Heart left ventricle (tissue), 16 donors: Measurements from ENCODE around the gene SLC5A6. TPM values are rescaled to one million over a fixed set of nuclear protein-coding genes. Genes with fewer than 3 reads are reported as not detected.

Experiments used
- ATAC-seq, 4 donors: fragments of 200-7000 bp; cut with Tn5 transposase; one replicate each; pipeline ENCODE4 v1.9.1; 2020 to 2022; ENCODE audit warnings: moderate library complexity in 4 of 4, mild to moderate bottlenecking in 3 of 4, moderate number of reproducible peaks in 1 of 4
- DNase-seq, 5 donors: peaks; one replicate each; pipeline ENCODE4 v3.0.0-alpha.2; 2020
- H3K27ac ChIP-seq, 12 donors: fragments of 200-600 bp; sonication (generic) in 4 of 12; one replicate each; pipeline versions ENCODE4 v1.5.0 to v1.8.0; 2016 to 2022; ENCODE audit warnings: mild to moderate bottlenecking in 2 of 12
- H3K27me3 ChIP-seq, 9 donors: fragments of 200-600 bp; sonication (generic) in 2 of 9; one replicate each; pipeline versions ENCODE4 v1.5.1 to v1.8.0; 2016 to 2022; ENCODE audit warnings: mild to moderate bottlenecking in 3 of 9
- H3K36me3 ChIP-seq, 9 donors: fragments of 200-600 bp; sonication (generic) in 2 of 9; one replicate each; pipeline versions ENCODE4 v1.5.0 to v1.8.0; 2018 to 2022; ENCODE audit warnings: mild to moderate bottlenecking in 2 of 9
- H3K4me1 ChIP-seq, 12 donors: fragments of 200-600 bp; sonication (generic) in 4 of 12; one replicate each; pipeline versions ENCODE4 v1.5.0 to v1.8.0; 2016 to 2022; ENCODE audit warnings: mild to moderate bottlenecking in 3 of 12
- H3K4me3 ChIP-seq, 12 donors: fragments of 200-600 bp; sonication (generic) in 4 of 12; one replicate each; pipeline versions ENCODE4 v1.5.0 to v1.8.0; 2017 to 2022; ENCODE audit warnings: mild to moderate bottlenecking in 9 of 12, moderate library complexity in 4 of 12
- H3K9me3 ChIP-seq, 12 donors: fragments of 200-600 bp; sonication (generic) in 4 of 12; one replicate each; pipeline versions ENCODE4 v1.5.0 to v1.8.0; 2016 to 2022; ENCODE audit warnings: mild to moderate bottlenecking in 1 of 12
- CTCF ChIP-seq, 12 donors: fragments of 200-600 bp; sonication (generic) in 4 of 12; IDR thresholded peaks; one replicate each; pipeline versions ENCODE4 v1.5.0 to v1.8.0; 2018 to 2022; ENCODE audit warnings: antibody characterized with exemption in 12 of 12, mild to moderate bottlenecking in 5 of 12
- POLR2A ChIP-seq, 2 donors: fragments of 450-650 bp; IDR thresholded peaks; one replicate each; pipeline ENCODE4 v1.6.1; 2017; ENCODE audit warnings: antibody characterized with exemption in 2 of 2, mild to moderate bottlenecking in 2 of 2, moderate library complexity in 2 of 2
- WGBS, 4 donors: extraction: QIAGEN DNeasy Blood & Tissue Kit in 2 of 4; methylation state at CpG; one replicate each; pipeline versions ENCODE4 v1.1.5 to v1.1.7; 2013 to 2018; 5-methylcytosine and 5-hydroxymethylcytosine counted together
- intact Hi-C, 10 donors: fragments of 100-400 bp; cut with DNase I; formaldehyde crosslinking; loops; one replicate each; pipeline versions ENCODE4 v1.11.1 to v1.14.2; 2022
- polyA plus RNA-seq, 2 donors: library from polyadenylated mRNA; stranded (reverse); fragments of 200-250 nt; gene quantifications; one replicate each; pipeline ENCODE4 v1.2.3, GENCODE V29; 2013
- total RNA-seq, 9 donors: library from RNA; depleted of rRNA in 2 of 9; stranded (reverse); fragments of >200 nt in 2 of 9; fragmentation: NEBNext Ultra II Directional in 3 of 9; extraction: Animal tissue kit (Norgen Biotek cat#: 25700) in 3 of 9; gene quantifications; one replicate each; pipeline versions ENCODE4 v1.1.0 to v1.2.4, GENCODE V29; 2016 to 2023
- donor health status: ischemic (EF 13 %, LVEDD 7.1; RV severe dilation, severe dysfunction).
- donor health status: healthy with polysubstance abuse.
- donor health status: DM: no; HTN: yes; CAD: no.
- donor health status: DM: no; HTN: no; CAD: no.
- donor health status: ischemic (EF 25% LVEDD 6.9; RV normal size, moderate dysfunction).
- donor health status: ischemic (EF 25% LVEDD 5.7; RV mildly dilated, moderate dysfunction).
- donor health status: healthy.
- donor health status: DM: yes; HTN: yes; CAD: no.
- donor health status: ischemic (EF 35%, LVEDD 5.7; RV mildly dilated, moderate dysfunction).
- donor health status: nonischemic (EF 11% LVEDD 7.7; RV severe dilation, severe dysfunction).
- donor health status: DM: yes; HTN: yes; CAD: no.
- donor health status: PGD.
- donor health status: ischemic (EF 29% LVEDD 5.4; RV normal size, mild dysfunction).
- donor health status: nonischemic (EF 23%, LVEDD 6.1; RV moderate dilation, normal function).

Gene SLC5A6
- total and polyA plus RNA-seq, 11 donors, result 6.3 to 37.7 (median 10.3) TPM

GRCh38 chr2:27189989-27190388 is 22.1 kb downstream of the SLC5A6 start:
- intact Hi-C loops, result loop anchor here in 9 of 10 donors (2.0 to 10.0 kb wide), 5 partner anchors 91 to 228 kb away; no protein-coding TSS in a partner anchor
- no peak for TF ChIP-seq CTCF (IDR thresholded peaks at IDR 0.05)
- TF ChIP-seq POLR2A (IDR thresholded peaks at IDR 0.05), result no peak
- H3K36me3 ChIP-seq, result no peaks in the 10 kb centered on the region
- ATAC-seq (no peak), DNase-seq (no peak)
- no peaks in the 10 kb centered on the region for H3K9me3 ChIP-seq
- no peak overlapping the region for H3K4me3 ChIP-seq
- WGBS, 4 donors, result 83 to 91% (median 88%) methylated on average over 8 of the region's 8 CpGs
- no peaks in the 10 kb centered on the region for H3K27me3 ChIP-seq
- no peak overlapping the region for H3K27ac ChIP-seq
- peaks cover 0 to 10% (median 7%) of the 10 kb centered on the region in 12 donors for H3K4me1 ChIP-seq

- Histone ChIP-seq H3K36me3 (no peaks in the 10 kb centered on the region), H3K27me3 (no peaks in the 10 kb centered on the region), H3K9me3 (no peaks in the 10 kb centered on the region), H3K27ac (no peak overlapping the region), H3K4me3 (no peak overlapping the region), H3K4me1 (peaks cover 0 to 18% (median 9%) of the 10 kb centered on the region in 12 donors)
- TF ChIP-seq CTCF (IDR thresholded peaks at IDR 0.05) (no peak), POLR2A (IDR thresholded peaks at IDR 0.05) (no peak)
- ATAC-seq, result no peak
- no peak for DNase-seq
- intact Hi-C loops, result no loop called here
- WGBS, 4 donors, result 68 to 76% (median 73%) methylated on average over 6 of the region's 6 CpGs
Measured at GRCh38 chr2:27186613-27187345, 25.3 kb downstream of the SLC5A6 start.

- Histone ChIP-seq H3K9me3 (no peaks in the 10 kb centered on the region), H3K27ac (peak overlapping the region in 8 of 12 donors; percentile 1 to 65 (median 51)), H3K36me3 (no peaks in the 10 kb centered on the region), H3K4me1 (peaks cover 0 to 18% (median 9%) of the 10 kb centered on the region in 12 donors), H3K27me3 (no peaks in the 10 kb centered on the region), H3K4me3 (no peak overlapping the region)
- WGBS, 4 donors, result 9 to 26% (median 14%) methylated on average over 6 of the region's 6 CpGs
- intact Hi-C loops, result no loop called here
- no peak for DNase-seq
- no peak for TF ChIP-seq CTCF (IDR thresholded peaks at IDR 0.05)
- TF ChIP-seq POLR2A (IDR thresholded peaks at IDR 0.05), result no peak
- peak; percentile 44 to 83 (median 72) for ATAC-seq
Measured at GRCh38 chr2:27185331-27186026, 26.6 kb downstream of the SLC5A6 start.

GRCh38 chr2:27184115-27184514 is 28.0 kb downstream of the SLC5A6 start:
- peaks cover 0 to 18% (median 9%) of the 10 kb centered on the region in 12 donors for H3K4me1 ChIP-seq
- TF ChIP-seq POLR2A (IDR thresholded peaks at IDR 0.05) (no peak), CTCF (IDR thresholded peaks at IDR 0.05) (no peak)
- DNase-seq, result peak in 2 of 5 donors; percentile 44 to 54
- H3K36me3 ChIP-seq, result no peaks in the 10 kb centered on the region
- ATAC-seq, result peak in 3 of 4 donors; percentile 76 to 87 (median 77)
- H3K27ac ChIP-seq, result peak overlapping the region in 3 of 12 donors; percentile 15 to 65 (median 26)
- intact Hi-C loops, result no loop called here
- 60 to 69% (median 65%) methylated on average over 4 of the region's 4 CpGs for WGBS, 4 donors
- no peaks in the 10 kb centered on the region for H3K9me3 ChIP-seq
- peaks cover 0 to 7% (median 0%) of the 10 kb centered on the region in 9 donors for H3K27me3 ChIP-seq
- H3K4me3 ChIP-seq, result no peak overlapping the region
